Cardiac fibroblast (primary cell): ENCODE results near the gene VANGL1.

Experiments used
- DNase-seq, 2 donors: peaks; one replicate each; pipeline versions ENCODE4 v3.0.0 to v3.0.0-alpha.2; 2010; ENCODE audit warnings: low read depth in 2 of 2
- H3K4me3 ChIP-seq, 2 donors: replicated peaks in 1 of 2; 1 replicate in 1 of 2; 2 replicates in 1 of 2; pipeline ENCODE4 v1.5.1; 2011; ENCODE audit warnings: low read depth in 2 of 2, low read length in 2 of 2, mild to moderate bottlenecking in 2 of 2, moderate library complexity in 1 of 2
- TF ChIP-seq, protein P1 (sequence below): IDR thresholded peaks from one replicate; pipeline ENCODE4 v1.5.1; 2011; ENCODE audit warnings: low read depth, mild to moderate bottlenecking, low read length, inconsistent platforms

The VANGL1 gene

DNA sequence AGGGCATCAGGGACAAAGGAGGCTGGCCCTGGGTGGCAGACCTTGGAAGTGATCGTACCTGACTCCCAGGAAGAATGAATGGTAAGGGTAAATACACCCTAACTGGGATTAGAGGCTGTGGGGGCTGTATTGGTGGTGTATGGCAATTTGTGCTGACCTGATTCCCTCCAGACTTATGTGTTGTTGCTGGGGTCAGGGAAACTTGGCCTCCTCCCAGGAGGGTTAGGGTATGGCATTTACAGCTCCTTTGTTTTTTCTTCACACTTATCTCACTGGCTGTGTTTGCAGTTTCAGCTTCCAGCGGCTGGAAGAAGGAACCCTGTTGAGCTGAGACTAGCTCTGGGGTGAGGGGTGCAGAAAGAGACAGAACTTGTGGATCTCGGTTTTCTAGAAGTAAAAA is 8.2 kb downstream of the VANGL1 start:
- TF ChIP-seq, protein P1, sequence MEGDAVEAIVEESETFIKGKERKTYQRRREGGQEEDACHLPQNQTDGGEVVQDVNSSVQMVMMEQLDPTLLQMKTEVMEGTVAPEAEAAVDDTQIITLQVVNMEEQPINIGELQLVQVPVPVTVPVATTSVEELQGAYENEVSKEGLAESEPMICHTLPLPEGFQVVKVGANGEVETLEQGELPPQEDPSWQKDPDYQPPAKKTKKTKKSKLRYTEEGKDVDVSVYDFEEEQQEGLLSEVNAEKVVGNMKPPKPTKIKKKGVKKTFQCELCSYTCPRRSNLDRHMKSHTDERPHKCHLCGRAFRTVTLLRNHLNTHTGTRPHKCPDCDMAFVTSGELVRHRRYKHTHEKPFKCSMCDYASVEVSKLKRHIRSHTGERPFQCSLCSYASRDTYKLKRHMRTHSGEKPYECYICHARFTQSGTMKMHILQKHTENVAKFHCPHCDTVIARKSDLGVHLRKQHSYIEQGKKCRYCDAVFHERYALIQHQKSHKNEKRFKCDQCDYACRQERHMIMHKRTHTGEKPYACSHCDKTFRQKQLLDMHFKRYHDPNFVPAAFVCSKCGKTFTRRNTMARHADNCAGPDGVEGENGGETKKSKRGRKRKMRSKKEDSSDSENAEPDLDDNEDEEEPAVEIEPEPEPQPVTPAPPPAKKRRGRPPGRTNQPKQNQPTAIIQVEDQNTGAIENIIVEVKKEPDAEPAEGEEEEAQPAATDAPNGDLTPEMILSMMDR = no peak
- peak in 1 of 2 donors; percentile 37 for DNase-seq
- H3K4me3 ChIP-seq = no peak overlapping the region

DNA sequence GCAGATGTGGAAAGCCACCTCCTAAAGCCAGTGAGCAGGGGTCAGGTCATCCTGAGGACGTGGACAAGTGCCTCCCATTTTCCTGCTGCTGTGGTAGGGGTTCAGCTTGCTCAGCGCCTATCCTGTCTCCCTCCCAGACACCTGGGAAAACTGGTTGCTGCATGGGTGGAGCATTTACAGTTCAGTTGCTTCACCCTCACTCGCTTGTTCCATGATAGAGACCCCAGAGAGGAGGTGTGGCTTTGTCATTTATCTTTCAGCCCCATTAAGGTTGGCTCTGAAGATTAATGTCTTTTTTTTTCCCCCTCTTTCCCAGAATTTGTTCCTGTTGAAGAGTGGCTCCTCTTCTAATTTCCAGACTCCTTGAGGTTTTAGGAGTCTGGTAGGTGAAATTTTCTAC is 9.2 kb downstream of the VANGL1 start:
- TF ChIP-seq, protein P1 = no peak
- H3K4me3 ChIP-seq = no peak overlapping the region
- DNase-seq = no peak

DNA sequence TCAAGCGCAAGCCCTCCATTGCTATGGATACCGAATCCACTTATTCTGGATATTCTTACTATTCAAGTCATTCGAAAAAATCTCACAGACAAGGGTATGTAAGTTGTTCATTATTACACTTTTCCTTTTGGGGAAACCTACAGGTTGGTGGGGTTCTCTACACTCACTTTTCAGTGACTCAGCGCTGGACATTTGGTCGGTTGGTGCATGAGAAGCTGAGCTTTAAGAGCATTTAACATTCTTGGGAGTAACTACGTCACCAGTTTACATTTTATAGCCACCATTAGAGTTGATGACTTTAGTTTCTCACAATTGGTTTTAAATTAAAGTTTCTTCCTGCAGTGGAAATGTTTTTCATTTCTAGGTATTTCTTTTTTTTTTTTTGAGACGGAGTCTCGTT is 9.6 kb downstream of the VANGL1 start:
- H3K4me3 ChIP-seq = no peak overlapping the region
- TF ChIP-seq, protein P1 = no peak

DNA sequence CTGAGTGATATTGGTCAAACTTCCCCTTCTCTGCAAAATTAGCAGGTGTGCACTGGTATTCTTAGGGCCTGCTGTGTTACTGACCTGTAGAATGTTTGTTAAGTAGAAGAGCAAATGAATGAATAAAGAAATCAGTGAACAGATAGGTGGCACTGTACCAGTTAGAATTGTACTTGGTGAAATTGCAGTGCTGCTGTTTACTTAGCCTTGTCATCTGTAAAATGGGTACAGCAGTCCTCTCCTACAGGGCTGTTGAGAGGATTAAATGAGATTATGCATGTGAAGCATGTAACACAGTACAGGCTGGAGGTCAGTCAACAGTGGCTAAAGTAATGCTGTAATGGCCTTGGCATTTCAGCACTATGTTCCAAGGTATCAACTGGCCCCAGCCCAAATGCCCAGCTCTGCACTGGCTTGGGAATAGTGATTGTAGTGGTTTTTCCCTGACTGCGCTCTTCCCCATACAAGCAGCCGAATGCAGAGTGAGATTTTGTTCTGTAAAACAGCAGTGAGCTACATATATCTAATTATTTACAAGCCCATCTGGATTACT is 10.5 kb downstream of the VANGL1 start:
- TF ChIP-seq, protein P1 = no peak
- no peak overlapping the region for H3K4me3 ChIP-seq
- DNase-seq = no peak

More for the DNA sequence above, 9.6 kb downstream of the VANGL1 start:
- no peak for DNase-seq

DNA sequence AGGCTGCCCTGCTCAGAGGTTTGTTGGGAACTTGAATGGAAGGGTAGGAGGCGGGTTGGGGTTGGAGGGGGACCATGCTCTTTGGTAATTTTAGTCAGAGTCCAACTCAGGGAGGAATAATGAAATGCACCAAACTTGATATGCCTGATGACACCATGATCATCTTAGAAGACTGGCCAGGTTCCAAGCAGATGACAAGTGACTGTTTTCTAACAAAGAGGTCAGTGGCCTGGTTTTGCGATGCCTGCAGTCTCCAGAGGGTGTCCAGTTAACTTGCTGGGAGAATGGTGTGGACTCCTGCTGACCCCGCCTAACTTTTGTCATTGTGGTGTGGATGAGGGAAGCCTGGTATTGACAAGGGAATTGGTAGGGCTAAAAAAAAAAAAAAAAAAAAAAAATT is 12.4 kb downstream of the VANGL1 start:
- TF ChIP-seq, protein P1 = no peak
- H3K4me3 ChIP-seq = no peak overlapping the region
- DNase-seq = no peak

DNA sequence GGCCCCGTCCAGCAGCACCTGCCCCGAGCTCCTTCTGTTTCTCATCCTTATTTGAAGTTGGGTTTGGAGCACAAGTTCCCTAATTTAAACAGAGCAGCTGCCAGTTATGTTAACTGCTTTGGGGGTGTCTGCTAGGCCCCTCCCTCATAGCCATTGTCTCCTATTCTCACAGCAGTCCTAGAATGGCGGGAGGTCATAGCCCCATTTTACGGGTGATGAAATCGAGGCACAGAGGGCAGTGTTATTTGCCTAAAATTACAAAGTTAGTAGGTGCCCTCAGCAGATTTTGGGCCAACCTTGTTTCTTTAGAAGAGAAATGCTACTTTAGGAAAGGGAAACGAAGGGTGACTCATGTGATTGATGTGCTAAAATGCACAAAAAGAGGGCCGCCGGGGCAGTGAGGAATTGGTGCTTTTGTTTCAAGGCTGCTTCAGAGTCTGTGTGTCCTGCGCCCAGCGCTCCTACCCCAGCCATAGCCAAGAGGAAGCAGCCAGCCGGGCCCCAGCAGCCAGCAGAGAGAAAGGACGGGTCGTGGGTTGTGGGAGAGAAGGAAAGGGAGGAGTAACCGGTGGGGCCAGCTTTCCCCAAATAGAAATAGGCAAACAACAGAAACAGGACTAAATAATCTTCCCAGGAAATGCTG is 13.0 kb downstream of the VANGL1 start:
- no peak overlapping the region for H3K4me3 ChIP-seq
- TF ChIP-seq, protein P1 = no peak
- peak; percentile 32 to 50 for DNase-seq

DNA sequence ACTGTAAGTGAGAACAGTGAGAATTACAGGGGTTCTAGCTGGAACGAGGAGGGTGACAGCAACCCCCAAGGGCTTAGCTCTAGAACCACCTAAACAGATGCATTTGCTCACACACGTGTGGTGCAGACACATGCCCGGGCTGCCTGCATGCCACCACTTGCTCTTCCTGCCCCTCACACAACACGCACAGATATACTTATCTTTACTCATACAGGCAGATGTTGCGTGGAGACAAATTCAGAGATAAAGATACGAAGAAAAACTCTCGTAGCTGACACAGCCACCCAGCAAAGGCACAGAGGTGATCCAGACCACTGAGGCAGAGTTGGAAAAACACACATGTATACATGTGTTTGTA is 13.5 kb downstream of the VANGL1 start:
- no peak overlapping the region for H3K4me3 ChIP-seq
- DNase-seq = no peak
- TF ChIP-seq, protein P1 = no peak
